HG03095 (cell line): ENCODE measurements around the gene CLCN7.

ENCODE experiments used
- ATAC-seq: cut with Tn5 transposase; IDR thresholded peaks from one replicate; pipeline ENCODE4 v1.9.1; 2021; ENCODE audit warnings: moderate library complexity; ENCODE audit not compliant: unreplicated experiment

CLCN7 gene, protein sequence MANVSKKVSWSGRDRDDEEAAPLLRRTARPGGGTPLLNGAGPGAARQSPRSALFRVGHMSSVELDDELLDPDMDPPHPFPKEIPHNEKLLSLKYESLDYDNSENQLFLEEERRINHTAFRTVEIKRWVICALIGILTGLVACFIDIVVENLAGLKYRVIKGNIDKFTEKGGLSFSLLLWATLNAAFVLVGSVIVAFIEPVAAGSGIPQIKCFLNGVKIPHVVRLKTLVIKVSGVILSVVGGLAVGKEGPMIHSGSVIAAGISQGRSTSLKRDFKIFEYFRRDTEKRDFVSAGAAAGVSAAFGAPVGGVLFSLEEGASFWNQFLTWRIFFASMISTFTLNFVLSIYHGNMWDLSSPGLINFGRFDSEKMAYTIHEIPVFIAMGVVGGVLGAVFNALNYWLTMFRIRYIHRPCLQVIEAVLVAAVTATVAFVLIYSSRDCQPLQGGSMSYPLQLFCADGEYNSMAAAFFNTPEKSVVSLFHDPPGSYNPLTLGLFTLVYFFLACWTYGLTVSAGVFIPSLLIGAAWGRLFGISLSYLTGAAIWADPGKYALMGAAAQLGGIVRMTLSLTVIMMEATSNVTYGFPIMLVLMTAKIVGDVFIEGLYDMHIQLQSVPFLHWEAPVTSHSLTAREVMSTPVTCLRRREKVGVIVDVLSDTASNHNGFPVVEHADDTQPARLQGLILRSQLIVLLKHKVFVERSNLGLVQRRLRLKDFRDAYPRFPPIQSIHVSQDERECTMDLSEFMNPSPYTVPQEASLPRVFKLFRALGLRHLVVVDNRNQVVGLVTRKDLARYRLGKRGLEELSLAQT

DNA sequence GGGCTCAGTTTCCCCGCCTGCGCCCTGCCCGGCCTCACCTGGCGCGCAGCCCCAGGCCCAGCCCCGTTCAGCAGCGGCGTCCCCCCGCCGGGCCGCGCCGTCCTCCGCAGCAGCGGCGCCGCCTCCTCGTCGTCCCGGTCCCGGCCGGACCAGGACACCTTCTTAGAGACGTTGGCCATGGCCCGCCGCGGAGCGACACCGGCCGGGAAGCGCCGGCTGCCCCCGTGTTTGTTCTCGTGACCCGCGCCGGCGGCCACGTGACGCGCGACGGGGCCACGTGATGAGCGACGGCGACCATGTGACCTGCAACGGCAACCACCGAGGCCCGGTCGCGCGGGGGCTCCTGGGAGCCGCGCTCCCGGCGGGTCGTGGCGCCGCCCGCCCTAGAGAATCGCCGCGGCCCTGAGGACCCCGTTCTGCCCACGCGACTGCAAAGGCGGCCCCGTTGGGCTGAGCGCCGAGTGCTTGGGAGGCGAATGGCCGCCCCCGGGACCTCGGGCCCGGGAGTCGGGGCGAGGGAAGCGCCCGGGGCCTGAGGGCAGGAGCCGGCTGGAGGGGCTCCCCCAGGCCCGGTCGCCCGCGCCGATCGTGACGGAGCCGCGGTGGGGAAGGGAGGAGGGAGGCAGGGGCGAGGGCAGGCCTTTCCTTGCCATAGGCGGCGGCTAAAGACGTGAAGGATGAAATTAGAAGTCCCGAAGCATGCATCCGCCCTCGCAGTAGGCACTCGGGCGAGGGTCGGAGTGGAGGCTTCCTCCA, at the start of gene CLCN7:
CLCN7 (minus strand) TSS at position 233 of the 756 bp plus-strand sequence; CDS start at position 179, 54 bp downstream.
- peak; percentile 58 for ATAC-seq

DNA sequence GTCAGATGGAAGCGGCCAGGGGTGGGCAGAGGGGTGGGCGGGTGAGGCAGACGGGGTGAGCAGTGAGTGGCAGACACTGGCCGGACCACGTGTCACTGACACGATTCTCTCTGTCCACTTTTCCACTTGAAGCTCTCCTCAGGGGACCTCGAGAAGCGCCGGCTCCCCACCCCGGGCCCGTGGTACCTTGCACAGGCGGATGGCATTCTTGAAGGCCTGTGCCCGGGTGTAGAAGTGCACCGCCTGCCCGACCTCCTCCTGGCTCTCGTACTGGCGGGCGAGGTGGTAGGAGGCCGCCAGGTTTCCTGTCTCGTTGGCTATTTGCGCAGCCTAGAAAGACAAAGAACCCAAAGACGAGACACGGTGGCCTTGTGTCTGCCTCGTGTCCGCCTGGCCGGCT, 49.5 kb upstream of the CLCN7 start:
- ATAC-seq, result no peak

DNA sequence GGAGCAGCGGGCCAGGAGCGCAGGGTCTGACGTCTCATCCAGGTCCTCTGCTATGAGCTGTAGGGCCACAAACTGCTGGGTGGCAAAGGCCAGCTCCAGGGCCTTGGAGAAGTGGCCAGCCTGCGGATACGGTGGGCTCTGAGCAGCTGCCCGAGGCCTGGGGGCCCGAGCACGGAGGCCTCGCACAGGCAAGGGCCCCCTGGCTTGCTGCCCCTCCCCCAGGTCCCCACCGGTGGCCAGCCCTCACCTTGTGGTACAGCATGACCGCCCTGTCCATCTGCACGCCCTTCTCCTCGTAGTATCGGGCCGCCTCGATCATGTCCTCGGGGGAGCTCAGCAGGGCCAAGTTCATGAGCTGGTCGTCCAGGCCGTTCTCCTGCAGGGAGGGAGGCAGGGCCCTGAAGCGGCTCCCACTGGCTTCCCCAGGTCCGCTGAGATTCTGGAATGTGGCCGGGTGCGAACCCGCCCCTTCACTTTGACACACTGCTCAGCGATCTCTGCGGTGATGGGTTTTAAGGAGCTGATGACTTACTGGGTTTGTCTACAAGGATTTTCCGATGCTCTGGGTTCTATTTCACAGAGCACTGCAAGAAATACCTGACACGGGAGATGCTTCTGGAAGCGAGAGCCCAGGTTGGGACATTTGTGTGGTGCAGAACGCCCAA, 48.9 kb upstream of the CLCN7 start:
- no peak for ATAC-seq

DNA sequence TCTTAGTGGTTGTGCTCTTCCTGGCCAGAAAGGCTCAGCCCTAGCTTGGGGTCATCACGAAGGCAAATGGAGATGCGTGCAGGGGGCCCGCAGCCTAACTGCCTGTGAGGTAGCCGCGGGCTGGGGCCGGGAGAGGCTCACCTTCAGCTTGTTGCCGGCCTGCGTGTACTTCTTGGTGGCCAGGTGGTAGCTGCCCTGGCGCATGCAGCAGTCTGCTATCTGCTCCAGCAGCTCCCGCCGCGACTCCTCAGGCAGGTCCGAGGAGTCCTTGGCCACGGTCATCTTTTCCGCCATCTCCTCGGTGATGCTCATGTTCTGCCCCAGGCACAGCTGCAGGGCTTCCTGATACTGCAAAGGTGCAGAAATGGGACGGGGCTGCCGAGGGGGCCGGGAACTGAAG, 45.6 kb upstream of the CLCN7 start:
- no peak for ATAC-seq

DNA sequence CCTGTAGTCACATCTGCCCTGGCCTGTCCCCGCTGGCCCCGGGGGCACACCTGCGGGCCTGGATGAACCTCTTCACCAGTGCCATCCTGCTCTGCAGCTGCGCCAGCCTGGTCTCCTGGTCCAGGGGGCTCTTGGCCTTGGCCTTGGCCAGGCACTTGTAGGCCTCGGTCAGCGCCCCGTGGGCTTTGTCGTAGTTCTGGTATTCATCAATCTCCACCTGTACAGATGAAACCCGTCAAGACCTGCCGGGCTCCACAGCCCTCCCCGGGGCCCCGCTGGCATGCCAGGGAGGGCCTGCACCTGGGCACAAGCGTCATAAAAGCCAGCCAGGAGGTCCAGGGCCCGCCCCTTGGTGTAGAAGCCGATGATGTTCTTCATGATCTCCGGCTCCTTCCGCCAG, 45.0 kb upstream of the CLCN7 start:
- ATAC-seq, result no peak

DNA sequence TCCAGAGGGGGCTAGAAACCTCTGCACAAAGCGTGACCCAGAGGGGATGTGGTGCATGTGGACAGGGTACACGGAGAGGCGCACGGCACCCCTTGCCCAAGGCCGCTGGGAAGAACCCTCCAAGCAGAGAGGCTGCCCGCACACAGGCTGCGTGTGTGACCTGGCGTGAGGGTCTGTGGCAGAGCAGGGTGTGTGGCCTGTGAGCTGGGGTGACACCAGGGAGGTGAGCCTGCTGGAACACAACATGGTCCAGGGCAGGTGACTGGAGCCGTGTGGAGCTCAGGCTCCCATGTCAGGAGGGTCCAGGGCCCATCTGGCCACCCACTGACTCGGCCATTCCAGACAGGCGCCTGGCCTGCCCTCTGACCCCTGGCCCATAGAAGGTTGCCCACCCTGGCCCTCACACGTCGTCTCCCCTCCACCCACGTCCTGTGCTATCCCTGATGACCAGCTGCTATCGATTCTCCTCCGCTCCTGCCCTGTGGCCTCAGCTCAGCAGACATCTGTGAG, 43.9 kb upstream of the CLCN7 start:
- ATAC-seq, result no peak

DNA sequence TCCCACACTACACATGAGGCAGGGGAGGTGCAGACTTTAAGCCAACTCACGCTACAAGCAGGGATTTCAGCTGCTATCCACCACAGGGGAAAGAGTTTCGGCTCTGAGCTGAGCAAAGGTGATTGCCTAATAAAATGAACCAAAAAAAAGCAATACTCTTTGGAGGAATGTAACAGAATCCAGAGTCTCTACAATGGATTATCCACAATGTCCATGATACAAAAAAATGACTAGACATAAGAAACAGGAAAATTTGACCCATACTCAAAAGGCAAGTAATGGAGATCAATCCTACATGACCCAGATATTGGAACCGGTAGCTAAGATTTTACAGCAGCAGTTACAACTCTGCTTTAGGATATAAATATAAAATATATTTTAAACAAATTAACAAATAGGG, 39.7 kb upstream of the CLCN7 start:
- no peak for ATAC-seq

DNA sequence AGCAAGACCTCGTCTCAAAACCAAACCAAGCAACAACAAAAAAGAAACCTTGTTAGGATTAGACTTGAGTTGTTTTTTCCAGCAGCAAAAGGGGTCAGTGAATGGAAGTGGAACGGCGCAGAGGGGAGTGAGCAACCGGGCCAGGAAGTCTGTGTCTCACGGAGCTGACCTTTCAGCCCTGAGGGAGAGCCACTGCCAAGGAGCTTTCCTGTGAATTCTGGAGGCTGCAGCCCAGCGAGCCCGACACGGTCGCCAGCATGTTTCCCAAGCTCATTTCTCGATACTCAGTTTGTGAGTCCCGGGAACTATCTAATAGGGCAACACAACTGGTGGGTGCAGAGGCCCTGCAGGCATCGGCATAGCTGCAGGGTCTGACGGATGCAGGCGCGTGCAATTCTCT, 37.9 kb upstream of the CLCN7 start:
- ATAC-seq, result no peak

DNA sequence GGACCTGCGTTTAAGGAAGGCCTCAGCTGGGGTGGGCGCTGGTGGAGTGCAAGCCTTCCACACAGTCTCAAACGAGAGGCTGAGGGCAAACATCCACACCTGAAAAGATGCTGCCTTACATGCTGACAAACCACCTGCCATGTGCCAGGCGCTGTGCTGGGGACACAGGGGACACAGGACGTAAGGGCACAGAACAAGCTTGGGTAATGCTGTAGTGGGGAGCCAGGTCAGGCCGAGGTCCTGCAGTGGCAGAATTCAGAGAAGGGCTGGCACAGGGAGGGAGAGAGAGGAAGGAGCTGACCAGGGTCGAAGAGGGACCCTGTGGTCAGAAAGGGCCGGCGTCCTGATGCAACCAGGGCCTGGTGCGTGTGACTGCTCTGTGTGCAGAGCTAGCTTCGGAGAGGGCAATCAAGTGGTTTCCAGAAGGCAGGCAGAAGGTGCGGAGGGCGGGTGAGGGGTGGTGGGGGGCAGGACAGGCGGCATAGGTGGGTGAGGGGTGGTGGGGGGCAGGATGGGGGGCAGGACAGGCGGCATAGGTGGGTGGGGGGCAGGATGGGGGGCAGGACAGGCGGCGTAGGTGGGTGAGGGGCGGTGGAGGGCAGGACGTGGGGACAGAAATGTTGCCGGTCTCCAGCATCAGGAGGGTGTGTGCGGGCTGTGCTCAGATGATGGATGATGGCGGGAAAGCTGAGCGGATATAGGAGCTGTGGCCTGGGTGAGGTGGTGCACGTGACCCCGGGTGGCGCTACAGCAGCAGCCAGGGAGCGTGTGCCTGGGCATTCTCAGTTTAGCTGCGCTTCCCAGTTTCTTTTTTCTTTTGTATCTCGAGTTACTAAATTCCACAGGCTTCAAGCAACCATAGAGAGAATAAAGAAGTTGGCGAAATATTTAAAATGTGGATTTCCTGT, 37.1 kb upstream of the CLCN7 start:
- no peak for ATAC-seq

DNA sequence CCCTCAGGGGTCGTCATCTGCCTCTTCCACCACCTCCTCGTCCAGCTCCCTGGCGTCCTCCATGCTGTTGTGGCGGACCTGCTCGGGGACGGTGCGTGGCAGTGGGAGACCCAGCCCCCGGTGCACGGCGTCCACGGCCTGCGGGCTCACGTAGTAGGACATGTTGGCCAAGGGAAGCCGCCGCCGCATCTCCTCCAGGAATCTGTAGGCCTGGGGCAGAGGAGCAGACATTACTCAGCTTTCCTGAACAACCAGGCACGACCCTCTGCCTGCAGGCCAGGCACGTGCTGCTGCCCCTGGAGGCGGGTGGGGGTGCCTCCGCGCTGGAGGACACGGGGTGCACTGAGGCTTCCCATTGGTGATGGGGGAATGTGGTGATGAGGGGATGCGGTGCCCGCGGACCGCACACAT, 36.1 kb upstream of the CLCN7 start:
- no peak for ATAC-seq

DNA sequence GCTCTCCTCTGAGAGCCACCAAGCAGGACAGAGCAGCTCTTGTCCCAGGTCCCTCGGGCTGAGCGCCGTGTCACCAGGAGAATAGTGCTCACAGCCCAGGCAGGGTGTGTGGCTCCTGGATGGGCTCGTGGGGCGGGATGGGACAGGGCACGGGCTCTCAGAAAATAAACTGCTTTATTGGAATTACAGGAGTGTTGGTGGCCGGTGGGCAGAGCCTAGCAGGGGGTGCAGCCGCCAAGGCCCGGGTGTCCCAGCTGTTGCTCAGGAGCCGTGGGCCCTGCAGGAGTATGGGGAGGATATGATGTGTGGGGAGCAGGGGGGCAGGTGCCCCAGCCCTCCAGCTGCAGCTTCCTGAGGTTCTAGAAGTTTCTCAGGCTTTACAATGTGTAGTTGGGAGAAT, 35.4 kb upstream of the CLCN7 start:
- ATAC-seq, result no peak

DNA sequence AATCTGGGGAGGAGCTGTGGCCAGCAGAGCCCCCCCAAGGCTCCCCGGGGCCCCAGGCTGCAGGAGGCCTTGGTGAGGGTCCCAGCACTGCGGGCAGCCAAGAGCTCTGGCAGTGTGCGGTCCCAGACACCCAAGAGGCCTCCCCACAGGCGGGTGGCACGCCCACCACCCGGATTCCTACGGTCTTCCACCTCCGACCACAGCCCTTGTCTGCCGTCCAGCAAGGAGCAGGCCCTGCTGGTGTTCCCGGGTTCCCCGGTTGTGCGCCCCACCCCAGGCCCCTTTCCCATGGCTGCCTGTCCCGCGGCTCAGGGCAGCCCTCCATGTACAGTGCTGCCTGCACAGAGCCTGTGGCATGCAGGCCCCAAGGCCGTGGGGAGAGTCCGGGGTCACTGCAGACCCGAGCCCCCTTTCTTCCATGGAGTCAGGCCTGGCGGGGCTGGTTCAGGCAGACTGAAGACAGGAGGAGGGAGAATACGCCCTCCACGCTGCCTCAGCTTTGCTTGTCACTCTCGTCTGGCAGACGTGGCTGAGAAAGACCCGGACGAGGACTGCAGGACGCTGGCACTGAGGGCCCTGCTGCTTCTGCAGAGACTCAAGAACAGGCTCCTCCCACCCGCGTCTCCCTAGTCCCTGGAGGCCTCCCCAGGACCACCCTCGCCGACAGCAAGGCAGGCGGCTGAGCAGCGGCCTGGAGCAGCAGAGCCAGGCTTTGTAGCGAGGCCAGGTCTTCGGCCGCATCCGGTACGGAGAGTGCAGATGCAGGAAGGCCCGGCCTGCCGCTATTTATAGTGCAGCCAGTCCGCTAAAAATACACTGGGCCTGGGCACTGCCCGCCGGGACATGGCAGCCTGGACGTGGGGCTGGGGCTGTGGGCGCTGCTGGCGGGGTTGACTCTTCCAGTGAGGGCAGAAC, 34.7 kb upstream of the CLCN7 start:
- ATAC-seq, result no peak

DNA sequence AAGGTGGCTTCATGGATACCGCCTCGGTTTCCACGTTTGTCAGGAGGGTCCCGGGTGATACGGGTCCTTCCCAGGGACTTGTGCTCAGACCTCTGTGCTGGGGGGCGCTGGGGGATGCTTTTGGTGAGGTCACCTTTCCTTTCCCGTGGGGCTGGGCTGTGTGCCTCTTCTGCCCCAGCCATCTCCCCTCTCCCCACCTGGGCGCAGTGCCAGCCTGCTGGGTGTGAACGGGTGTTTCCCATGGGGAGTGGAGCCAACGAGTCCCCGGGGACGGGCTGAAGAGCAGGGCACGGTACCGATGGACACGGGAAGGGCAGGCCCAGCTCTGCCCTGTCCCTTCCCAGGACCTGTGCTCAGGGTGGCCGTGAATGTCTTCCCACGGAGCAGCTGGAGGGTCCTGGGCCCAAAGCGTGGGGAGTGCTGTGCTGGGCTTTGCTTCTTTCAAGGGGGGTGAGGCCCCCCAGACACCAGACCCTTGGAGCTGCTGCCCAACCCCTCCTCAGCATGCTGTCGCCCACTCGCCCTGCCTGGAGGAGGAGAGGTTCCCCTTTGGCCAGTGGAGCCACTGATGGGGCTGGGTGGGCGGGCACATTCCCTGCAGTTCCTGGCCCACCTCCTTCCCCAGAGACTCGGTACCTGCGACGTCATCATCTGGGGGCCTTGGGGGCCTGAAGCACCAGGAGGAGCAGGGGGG, 33.8 kb upstream of the CLCN7 start:
- no peak for ATAC-seq

DNA sequence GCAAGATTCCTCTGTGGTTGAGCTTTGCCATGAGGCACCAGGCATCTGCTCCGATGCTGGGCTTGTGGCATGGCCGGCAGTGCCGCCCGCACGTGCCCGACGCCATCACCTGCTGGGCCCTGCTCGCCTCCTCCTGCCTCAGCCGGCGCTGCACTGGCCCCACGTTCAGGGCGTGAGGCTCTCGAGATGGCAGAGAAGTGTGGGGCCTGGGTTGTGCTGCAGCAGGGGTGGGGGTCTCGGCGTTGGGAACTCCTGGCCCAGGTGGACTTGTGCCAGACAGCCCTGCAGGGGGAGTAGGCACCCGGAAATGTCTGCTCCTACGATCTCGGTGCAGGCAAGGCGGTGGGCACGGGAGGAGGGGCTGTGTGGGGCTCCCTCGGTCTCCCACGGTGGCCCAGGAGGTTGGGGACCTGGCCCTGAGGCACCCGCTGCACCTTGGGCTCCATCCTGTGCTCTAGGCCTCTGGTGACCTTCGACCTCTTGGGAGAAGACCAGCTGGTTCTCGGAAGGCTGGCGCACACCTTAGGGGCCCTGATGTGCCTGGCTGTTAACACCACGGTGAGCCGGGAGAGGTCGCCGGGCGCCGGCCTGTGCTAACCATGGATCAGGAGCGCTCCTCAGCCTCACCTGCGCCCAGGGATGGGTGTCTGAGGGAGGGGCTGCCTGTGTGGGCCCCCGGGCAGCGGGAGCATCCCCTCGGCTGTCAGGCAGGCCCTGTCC, 31.8 kb upstream of the CLCN7 start:
- ATAC-seq, result no peak

DNA sequence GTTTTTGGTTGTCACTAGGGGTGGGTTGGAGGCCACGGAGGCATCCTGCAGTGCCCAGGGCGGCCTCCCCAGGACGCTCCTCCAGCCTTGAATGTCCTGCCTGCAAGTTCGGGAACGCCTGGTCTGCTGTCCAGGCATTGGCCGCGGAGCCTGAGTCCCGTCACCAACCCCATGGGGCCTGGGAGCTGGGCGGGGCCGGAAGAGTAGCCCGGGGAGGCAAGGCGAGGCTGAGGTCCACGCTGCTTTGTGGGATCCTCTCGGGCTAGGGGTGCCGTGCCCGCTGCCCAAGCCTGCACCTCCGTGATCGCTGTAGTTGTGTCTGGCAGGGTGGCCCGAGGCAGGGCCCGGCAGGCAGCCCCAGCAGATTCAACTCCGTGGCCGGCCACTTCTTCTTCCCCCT, 31.1 kb upstream of the CLCN7 start:
- ATAC-seq, result no peak

DNA sequence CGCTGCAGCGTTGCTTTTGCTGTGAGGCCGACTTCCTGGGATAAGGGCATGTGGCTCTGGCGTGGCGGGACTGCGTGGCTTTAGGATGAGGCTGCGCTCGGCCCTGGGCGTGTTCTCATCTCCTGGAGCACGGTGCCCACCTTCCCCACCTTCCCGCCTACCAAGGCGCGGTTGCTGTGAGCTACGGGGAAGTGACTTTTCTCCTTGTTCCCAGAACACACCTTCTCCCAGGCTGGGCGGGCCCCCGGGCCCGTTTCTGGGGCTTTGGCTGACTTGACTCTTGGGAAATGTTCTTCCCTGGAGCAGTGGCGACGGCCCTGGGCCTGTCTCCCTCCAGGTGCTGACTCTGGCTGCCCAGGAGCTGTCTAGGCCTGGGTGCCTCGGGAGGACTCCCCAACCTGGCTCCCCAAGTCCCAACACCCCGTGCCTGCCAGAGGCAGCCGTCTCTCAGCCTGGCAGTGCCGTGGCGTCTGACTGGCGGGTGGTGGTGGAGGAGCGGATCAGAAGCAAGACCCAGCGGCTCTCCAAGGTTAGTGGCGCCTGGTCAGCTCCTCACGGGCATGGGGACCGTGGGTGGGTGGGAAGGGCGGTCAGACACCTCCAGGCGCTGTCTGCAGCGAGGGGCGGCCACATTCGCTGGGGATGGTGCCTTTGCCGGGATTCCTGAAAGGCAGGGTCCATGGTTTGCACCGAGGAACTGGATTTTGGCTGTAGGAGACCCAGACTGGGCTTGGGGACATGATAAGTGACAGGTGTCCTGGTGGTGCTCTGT, 30.4 kb upstream of the CLCN7 start:
- ATAC-seq, result no peak
